Fibroblast of villous mesenchyme (primary cell): ENCODE data around the gene ZNF207. TPM values are rescaled to one million over a fixed set of nuclear protein-coding genes. Genes with fewer than 3 reads are reported as not detected.

Experiments
- DNase-seq: peaks from one replicate; pipeline ENCODE4 v3.0.0-alpha.2; 2010; ENCODE audit warnings: low read depth
- H3K4me3 ChIP-seq: 2 replicates; pipeline ENCODE4 v1.5.1; 2011; ENCODE audit warnings: low read depth, mild to moderate bottlenecking, low read length
- CTCF ChIP-seq: IDR thresholded peaks from 2 replicates; pipeline ENCODE4 v1.5.1; 2012; ENCODE audit warnings: low read depth, mild to moderate bottlenecking, low read length; ENCODE audit not compliant: insufficient read depth
- total RNA-seq: library from RNA; depleted of rRNA; stranded (reverse); fragments of >200 nt; gene quantifications from 2 replicates; pipeline ENCODE4 v1.2.3, GENCODE V29; 2012

The ZNF207 gene
- 115 and 156 TPM in 2 replicates for total RNA-seq

- H3K4me3 ChIP-seq = peak within 1 kb of the TSS; percentile 95
- DNase-seq = peak; percentile 97
- no peak for TF ChIP-seq CTCF
Measured at GRCh38 chr17:32349854-32350665, at the start of gene ZNF207. TSS of gene ZNF207 (plus strand) at chr17:32350157. CDS start at chr17:32350286, 129 bp downstream.

- no peak for TF ChIP-seq CTCF
Measured at GRCh38 chr17:32302037-32302436, 47.9 kb upstream of the ZNF207 start.

GRCh38 chr17:32302860-32303649, 46.9 kb upstream of the ZNF207 start:
- no peak for DNase-seq
- no peak overlapping the region for H3K4me3 ChIP-seq
- no peak for TF ChIP-seq CTCF

More at GRCh38 chr17:32302037-32302436, 47.9 kb upstream of the ZNF207 start:
- no peak overlapping the region for H3K4me3 ChIP-seq
- DNase-seq = no peak

DNA sequence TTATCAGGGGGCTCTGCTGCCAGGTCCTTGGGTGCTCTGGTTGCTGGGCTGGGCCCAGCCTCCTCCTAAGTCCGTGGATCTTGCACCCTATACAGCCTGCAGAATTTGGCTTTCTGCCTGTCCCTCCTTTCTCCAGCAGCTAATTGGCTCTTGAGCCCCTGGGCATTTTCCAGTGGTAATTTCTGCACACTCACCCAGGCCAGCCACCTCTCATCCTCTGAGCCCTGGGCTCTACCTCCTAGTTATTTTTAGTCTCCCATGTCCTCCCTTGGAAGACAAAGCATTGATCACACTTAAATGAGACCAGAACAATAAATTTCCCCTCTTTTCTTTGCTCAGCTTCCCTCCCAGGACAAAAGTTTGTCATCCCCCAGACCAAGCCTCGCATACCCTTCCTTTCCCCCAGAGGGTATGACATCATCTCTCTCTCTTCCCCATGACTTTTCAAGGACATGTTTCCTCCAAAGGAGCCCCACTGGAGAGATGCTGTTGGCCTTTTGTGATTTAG, 46.1 kb upstream of the ZNF207 start:
- TF ChIP-seq CTCF = no peak
- no peak overlapping the region for H3K4me3 ChIP-seq
- DNase-seq = no peak

DNA sequence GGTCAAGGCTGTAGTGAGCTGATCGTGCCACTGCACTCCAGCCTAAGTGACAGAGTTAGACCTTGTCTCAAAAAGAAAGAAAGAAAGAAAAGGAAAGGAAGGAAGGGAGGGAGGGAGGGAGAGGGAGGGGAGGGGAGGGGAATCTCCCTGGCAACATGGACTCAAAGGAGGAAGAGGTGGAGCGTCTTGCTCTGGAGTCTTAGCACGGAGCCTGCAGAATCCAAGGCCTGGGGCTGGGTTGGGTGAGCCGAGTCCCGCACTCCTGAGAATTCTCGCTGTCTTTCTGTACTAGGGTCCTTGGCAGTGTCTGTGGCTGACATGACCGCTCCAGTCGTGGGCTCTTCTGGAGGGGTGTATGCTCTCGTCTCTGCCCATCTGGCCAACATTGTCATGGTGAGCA, 44.9 kb upstream of the ZNF207 start:
- TF ChIP-seq CTCF = no peak
- no peak for DNase-seq
- H3K4me3 ChIP-seq = no peak overlapping the region

DNA sequence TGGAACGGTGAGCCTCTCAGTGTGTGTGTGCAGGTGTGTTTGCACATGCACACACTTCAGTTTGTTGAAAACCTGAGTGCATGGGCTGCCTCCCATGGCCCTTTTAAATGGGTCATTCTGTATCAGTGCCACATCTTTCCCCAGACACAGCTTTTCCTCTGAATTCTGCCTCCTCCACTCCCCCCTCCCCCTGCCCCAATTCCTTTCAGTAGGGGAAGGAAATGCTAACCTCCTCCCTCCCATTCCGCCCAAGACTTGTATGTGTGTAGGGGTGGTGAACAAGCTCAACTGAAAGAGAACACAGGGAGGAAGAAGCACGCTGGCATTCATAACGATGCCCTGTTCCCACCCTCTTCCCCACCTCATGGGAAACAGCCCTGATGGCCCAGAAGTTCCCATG, 42.3 kb upstream of the ZNF207 start:
- no peak overlapping the region for H3K4me3 ChIP-seq
- TF ChIP-seq CTCF = no peak
- no peak for DNase-seq
